ENCODE data around the gene SYT2. TPM values are rescaled to one million over a fixed set of nuclear protein-coding genes. Genes with fewer than 3 reads are reported as not detected.
"Not testable (repeated sequence)": the region's sequence is repeated elsewhere in the genome, so short reads cannot be mapped to it uniquely, and the experiment has no call there.

The SYT2 gene
- polyA plus RNA-seq, 5 donors, result 2.1 to 4.5 (median 3.6) TPM

GRCh38 chr1:202624088-202624780, 86.0 kb downstream of the SYT2 start:
- no peak for DNase-seq

DNA sequence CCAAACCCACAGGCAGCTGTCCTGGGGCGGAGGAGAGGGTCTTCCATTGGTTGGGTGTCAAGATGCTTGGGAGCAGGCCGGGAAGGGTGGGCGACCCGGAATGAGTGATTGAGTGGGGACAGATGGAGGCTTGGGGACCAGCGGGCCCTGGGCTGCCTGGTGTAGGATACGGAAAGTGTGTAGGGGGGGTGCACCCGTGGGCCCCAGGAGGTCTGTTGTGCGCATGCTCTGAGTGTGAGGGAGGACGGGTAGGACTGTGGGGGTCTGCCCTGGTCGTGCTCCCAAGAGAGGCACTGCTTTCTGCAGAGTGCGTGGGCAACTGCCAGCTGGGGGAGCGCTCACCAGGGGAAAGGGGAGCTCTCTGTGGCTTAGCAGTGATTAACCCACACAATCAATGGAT, 86.8 kb downstream of the SYT2 start:
- not testable (repeated sequence) for DNase-seq

- DNase-seq, result no peak
These were observed 87.2 kb downstream of the SYT2 start for GRCh38 chr1:202623075-202623474.

GRCh38 chr1:202622388-202622787, 87.9 kb downstream of the SYT2 start:
- no peak for DNase-seq

- DNase-seq, result no peak
These were observed 88.8 kb downstream of the SYT2 start for GRCh38 chr1:202621446-202621845.

DNA sequence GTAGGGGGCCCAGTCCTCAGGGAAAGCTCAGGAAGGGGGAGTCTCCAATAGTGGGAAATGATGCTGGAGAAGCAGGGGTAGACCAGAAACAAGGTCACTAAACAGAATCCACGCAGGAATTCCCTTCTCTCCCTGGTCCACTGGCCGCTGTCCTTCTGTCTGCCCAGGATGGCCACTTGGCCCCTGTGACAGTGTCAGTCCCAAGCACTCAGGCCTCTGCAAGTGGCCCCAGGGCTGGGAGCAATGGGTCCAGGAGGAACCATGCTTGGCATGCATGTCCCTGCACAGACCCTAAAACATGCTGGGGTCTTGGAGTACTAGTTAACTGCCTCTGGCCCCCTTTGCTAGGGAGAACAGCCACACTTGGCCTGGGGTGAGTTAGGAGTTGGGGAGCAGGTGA, 90.2 kb downstream of the SYT2 start:
- not testable (repeated sequence) for DNase-seq

GRCh38 chr1:202619505-202619904, 90.7 kb downstream of the SYT2 start:
- no peak for DNase-seq

DNA sequence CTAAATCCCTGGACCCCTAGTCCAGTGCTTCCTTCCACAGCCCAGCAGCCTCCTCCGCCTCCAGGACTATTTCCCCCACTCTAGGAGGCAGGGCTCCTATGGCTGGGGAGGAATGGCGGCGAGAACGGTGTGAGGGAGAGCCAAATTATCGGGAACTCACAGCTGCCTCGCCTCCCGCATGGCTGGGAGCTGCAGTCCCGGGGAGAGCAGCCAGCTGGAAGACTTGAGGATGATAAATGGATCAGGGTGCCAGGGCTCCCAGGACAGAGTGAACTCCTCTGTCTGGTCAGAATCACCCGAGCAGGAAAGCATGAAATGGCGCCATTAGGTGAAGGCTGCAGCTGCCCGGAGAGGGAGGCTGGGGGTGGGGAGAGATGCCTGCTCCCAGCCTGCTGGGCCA, 91.2 kb downstream of the SYT2 start:
- not testable (repeated sequence) for DNase-seq

GRCh38 chr1:202616355-202616915, 93.8 kb downstream of the SYT2 start:
- no peak for DNase-seq

- no peak for DNase-seq
These were observed 94.5 kb downstream of the SYT2 start for GRCh38 chr1:202615501-202616354.

DNA sequence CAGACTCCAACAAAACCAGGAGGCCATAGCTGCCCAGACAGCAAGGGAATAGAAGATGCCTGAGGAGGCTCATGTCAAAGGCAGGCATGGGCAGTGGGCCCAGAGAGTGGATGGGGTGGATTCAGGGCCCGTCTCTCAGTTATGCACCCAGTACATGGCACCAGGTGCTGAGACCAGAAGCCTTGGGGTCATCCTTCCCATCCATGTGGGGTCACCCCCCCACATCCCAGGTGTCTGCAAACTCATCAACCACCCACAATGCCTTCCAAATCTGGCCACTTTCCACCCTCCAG, 95.1 kb downstream of the SYT2 start:
- DNase-seq, result not testable (repeated sequence)

GRCh38 chr1:202614363-202615207, 95.7 kb downstream of the SYT2 start:
- not testable (repeated sequence) for DNase-seq

DNA sequence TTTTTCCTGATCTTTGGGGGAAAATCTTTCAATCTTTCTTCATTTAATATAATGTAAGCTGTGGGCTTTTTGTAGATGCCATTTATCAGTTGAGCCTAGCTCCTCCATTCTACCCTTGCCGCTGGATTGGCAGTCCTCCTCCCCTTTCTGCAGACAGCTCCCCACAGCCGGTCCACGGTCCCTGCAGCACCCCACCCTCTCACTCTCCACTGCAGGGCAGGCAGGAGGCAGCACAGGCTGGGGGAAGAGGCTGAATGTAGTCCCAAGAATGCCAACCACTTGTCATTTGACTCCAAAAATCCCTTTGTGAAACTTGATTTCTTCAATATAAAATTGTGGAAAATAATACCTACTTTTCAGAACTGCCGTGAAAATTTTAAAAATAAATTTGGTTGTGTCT, 96.7 kb downstream of the SYT2 start:
- no peak for DNase-seq

DNA sequence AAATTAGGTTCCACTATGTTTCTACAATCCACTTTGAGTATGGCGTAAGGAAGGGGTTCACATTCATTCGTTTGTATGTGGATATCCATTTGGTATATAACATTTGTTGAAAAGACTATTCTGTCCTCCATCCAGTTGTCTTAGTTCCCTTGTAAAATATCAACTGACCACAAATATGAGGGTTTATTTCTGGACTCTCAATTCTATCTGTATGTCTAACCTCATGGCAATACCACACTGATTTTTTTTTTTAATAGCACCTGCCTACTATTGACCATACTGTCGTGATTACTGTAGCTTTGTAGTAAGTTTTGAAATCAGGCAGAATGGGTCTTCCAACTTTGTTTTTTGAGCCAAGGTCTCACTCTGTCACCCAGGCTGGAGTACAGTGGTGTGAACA, 98.2 kb downstream of the SYT2 start:
- not testable (repeated sequence) for DNase-seq

- DNase-seq, result no peak
These were observed 104.7 kb downstream of the SYT2 start for GRCh38 chr1:202605515-202605914.

- DNase-seq, result no peak
These were observed 106.8 kb downstream of the SYT2 start for GRCh38 chr1:202603435-202603834.

- no peak for DNase-seq
These were observed 109.7 kb downstream of the SYT2 start for GRCh38 chr1:202600432-202601041.

GRCh38 chr1:202599669-202600431, 110.4 kb downstream of the SYT2 start:
- DNase-seq, result peak in 1 of 2 donors; percentile 54

DNA sequence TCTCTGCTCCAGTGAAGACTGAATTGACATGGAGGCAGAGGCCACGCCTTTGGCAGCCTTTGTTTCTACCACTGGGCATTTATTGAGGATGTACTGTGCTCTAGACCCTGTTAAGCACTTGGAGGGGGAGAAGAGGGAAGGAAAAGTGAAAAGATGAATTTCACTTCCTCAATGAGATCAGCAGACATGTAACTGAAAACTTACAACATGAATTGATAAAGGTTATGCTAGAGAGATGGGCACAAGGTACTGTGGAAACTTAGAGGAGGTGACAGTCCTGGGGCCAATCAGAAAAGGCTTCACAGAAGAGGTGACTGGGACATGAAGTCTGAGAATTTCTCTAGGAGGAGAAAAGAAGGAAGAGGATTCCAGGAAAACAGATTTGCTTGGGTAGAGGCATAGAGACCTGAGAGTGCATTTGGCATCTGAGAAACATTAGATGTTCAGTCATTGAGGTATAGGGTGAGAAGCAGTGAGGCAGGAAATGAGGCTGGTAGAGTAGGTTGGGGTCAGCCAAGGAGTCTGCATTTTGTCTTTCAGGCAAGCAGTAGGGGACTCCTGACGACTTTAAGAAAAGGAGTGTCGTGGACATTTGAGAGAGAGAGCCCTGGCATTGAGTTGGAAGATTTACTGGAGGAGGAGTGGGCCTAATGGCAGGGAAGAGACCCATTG, 113.0 kb downstream of the SYT2 start:
- no peak for DNase-seq

DNA sequence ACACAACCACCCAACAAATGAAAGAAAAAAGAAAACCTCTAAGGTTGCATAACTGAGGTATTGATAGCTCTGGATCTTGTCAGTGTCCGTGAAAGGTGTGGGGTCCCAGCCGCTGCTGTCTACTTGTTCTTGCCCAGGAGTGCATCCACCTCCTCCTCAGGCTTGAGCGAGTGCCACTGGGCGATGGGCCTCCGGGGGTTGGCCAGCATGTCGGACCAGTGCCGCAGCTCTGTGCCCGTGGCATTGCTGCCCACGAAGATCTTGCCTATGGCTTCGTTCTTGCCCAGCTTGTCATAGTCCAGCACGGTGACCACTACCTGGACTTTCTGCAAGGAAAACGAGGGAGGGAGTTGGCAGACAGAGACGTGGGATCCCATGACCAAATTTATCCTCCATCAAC, 113.6 kb downstream of the SYT2 start:
- no peak for DNase-seq
